IPS DF 19.7 (cell line): Measurements from ENCODE around the gene RHOU.
"Not testable (repeated sequence)": the region's sequence is repeated elsewhere in the genome, so short reads cannot be mapped to it uniquely, and the experiment has no call there.

Experiments used
- DNase-seq: peaks from one replicate; pipeline ENCODE4 v3.0.0-alpha.2; 2013; ENCODE audit warnings: low read depth, low spot score

The RHOU gene

DNA sequence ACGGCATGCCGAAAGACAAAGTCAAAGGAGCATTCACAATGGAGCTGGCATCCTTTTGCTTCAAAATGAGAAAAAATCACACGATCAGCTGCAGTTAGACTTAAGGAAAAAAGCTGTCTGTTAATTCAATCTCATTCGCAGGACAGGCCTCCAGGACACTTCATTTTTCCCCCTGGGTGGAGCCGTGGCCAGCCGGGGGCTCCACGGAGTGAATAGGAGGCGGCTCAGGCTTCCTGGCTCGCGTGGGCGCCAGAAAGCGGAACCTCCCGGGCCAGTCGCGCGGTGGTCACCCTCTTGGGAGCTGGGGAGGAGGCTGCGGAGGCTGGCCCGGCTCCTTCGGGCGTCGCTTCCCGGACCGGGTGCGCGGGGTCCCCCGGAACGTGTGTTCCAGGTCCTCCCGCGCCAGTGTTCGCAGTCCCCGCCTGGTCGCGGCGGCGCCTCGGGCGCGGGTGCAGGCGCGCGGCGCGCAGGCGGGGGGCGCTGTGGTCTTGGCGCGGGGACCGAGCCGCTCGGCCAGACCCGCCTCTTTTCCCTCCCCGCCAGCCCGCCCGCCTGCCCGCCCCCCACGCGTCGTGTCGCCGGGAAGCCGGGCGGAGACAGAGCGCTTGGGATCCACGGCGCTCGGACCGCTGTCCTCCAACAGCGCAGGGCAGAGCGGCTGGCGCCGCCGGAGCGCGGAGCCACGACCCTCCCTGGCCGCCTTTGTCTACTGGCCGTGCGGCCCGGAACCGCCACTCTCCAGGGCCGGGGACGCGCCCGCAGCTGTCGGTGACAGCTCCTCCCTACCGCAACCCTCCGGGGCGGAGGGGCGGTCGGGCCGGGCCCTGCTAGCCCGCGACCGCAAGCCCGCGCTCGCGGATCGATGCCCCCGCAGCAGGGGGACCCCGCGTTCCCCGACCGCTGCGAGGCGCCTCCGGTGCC is at the start of gene RHOU:
Gene RHOU, plus strand, starts transcription at position 599 of the 921 bp plus-strand sequence. Its CDS starts 264 bp downstream, at position 863.
- DNase-seq, result no peak

DNA sequence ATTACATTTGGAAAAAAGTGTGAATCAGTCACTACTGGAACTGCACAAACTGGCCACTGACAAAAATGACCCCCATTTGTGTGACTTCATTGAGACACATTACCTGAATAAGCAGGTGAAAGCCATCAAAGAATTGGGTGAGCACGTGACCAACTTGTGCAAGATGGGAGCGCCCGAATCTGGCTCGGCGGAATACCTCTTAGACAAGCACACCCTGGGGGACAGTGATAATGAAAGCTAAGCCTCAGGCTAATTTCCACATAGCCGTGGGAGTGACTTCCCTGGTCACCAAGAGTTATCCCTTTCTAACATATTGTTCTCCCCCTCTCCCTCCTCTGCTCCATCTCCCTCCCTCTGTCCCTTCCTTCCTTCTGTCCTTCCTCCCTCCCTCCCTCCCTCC is 47.7 kb upstream of the RHOU start:
- no peak for DNase-seq

- DNase-seq, result no peak
Observed at GRCh38 chr1:228689255-228689654, 46.0 kb upstream of the RHOU start.

GRCh38 chr1:228691211-228691610 is 44.1 kb upstream of the RHOU start:
- DNase-seq, result no peak

- peak; percentile 17 for DNase-seq
Observed at GRCh38 chr1:228691926-228692325, 43.4 kb upstream of the RHOU start.

DNA sequence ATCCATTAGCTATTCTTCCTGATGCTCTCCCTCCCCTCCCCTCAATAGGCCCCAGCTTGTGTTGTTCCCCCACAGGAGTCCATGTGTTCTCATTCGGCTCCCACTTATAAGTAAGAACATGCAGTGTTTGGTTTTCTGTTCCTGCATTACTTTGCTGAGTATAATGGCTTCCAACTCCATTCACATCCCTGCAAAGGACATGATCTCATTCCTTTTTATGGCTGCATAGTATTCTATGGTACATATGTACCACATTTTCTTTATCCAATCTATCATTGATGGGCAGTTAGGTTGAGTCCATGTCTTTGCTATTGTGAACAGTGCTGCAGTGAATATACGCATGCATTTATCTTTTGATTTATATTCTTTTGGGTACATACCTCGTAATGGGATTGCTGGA is 40.8 kb upstream of the RHOU start:
- DNase-seq, result not testable (repeated sequence)

DNA sequence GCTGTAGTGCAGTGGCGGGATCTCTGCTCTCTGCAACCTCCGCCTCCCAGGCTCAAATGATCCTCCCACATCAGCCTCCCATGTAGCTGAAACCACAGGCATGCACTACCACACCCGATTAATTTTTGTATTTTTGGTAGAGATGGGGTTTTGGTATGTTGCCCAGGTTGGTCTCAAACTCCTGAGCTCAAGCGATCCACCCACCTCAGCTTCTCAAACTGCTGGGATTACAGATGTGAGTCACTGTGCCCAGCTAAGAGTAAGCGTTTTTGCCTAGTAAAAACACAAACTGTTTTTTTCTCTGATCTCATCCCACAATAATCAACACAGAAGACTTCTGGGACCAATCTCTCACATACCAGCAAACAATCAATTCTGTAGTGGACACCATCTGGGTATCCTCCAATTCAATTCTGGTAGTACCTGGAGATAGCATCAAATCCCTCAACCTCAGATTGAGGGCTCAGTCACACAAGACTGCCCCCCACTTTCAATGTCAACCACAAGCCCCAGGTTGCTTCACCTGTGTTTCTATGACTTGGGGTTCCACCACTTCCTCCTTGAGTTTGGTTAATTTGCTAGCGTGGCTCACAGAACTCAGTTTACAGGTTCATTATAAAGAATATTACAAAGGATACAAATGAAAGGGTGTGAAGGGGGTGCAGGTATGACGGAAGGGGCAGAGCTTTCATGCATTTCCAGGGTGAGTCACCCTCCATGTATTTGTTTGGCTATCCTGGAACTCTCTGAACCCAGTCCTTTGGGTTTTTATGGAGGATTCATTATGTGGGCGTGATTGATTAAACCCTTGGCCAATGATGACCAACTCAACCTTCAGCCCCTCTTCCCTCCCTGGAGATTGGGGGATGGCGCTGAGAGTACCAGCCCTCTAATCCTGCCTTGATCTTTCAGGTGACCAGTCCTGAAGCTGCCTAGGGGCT is 40.0 kb upstream of the RHOU start:
- no peak for DNase-seq

GRCh38 chr1:228697207-228698016 is 37.9 kb upstream of the RHOU start:
- DNase-seq, result no peak

- DNase-seq, result no peak
Observed at GRCh38 chr1:228698017-228698329, 37.3 kb upstream of the RHOU start.

DNA sequence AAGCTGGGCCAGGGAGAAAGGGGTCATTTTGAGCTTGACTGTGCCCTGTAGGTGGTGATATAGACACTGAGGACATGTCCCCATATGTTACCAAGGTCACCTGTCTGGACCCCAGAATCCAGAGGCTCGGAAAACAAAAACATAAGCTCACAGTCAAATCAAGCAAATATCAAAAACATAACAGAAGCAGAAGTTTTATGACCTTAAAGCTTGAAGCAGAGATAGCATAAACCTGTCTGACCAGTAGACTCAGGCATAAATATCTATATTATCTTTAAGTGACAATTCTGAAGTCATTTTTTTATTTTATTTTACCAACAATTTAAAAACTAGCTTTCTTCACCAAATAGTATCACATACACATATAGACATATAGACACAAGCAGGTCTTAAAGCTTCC is 32.8 kb upstream of the RHOU start:
- DNase-seq, result no peak

- no peak for DNase-seq
Observed at GRCh38 chr1:228706305-228706704, 29.0 kb upstream of the RHOU start.

DNA sequence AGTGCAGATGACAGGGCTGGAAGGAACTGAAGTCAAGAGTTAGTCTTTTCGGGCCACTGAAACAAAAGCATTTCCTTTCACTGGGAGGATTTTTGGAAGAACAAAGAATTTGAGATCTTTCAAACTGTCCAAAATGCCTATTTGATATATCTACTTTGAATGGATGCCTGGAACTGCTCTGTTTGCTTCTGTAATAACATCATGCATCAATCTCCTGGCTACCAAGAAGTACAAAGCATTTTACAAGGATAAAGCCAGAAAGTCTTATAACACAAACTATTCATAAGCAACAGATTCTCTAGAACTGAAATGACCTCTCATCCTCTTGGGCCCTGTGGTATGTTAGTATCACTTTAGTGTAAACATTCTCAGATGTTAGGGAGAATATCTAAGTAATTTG is 18.2 kb upstream of the RHOU start:
- DNase-seq, result no peak

DNA sequence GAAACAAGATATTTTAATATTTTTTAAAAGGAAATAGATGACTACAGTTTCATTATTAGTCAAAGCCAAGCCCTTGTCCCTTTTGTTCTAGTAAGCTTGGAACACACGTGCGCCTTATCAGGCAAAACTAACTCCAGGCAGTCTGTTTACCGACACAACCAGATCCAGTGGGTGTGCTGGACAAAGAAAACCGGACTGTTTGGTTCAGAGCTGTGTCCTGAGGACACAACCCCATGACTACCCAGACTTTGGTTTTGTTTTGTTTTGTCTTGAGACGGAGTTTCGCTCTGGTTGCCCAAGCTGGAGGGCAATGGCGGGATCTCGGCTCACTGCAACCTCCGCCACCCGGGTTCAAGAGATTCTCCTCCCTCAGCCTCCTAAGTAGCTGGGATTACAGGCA is 13.9 kb upstream of the RHOU start:
- no peak for DNase-seq

- DNase-seq, result peak; percentile 40
Observed at GRCh38 chr1:228723287-228723686, 12.0 kb upstream of the RHOU start.

- DNase-seq, result no peak
Observed at GRCh38 chr1:228723921-228724320, 11.4 kb upstream of the RHOU start.

- DNase-seq, result no peak
Observed at GRCh38 chr1:228725178-228725577, 10.1 kb upstream of the RHOU start.

GRCh38 chr1:228727681-228728171 is 7.6 kb upstream of the RHOU start:
- DNase-seq, result no peak

DNA sequence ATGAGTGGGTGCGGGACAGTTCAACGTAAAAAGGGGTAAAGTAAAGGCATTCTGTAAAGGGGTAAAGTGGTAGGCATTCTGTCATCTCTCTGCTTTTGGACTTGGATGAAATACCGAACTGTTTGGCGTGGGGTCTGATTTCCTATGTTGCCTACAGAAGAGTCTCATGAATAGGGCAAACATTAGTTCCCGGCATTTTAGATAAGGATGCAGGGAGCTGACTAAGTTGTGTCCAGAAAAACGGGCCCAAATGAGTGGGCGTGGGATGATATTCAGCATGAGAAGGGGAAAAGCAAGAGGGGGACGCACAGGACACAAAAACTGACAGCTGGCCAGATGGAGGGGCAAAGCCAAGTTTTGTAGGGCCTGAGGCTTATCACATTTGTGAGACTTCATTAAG is 2.9 kb upstream of the RHOU start:
- no peak for DNase-seq

DNA sequence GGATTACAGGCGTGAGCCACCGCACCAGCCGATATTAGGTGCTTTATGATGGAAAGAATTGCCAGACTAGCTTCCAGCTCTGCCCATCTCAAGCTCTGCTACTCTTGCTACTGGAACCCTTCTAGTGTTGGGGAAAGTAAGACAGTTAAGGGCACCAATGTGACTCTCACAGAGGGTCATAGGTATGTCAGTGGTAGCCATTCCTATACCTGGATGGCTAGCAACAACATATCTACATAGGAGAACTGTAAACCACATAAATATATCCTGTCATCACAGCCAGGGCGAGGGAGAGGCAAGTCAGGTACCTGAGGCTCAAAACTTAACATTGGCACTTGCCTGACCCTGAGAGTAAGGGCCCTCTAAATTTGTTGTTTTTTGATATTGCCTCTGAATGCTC is 1.7 kb upstream of the RHOU start:
- DNase-seq, result no peak

DNA sequence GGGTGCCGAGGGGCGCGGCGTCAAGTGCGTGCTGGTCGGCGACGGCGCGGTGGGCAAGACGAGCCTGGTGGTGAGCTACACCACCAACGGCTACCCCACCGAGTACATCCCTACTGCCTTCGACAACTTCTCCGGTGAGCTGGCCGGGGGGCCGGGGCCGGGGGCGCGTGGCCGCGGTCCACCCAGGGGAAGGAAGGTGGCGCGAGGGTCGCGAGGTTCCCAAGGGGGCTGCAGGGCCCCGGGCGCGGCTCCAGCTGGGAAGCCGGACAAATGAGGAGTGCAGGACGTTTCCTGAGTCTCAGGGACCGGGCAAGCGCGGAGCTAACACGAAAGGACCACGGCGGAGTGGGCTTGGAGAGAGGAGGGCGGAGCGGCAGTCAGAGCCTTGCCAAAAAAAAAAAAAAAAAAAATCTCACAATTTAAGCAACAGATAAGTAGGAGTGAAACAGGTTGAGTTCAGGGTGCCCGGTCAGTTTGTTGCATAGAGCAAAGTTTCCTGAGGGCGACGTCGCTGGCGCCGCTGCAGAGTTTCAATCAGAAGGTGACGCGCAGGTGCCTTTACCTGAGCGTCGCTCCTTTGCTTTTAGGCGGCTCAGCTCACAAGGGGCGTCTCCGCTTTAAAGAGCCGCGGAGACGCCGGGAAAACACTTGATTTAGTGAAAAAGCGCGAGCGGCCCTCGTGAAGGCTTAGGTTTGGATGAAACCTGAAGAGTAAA is 750 bp downstream of the RHOU start:
- DNase-seq, result no peak
